Activated naive CD4-positive, alpha-beta T cell treated with anti-CD3 and anti-CD28 coated beads, Interleukin-2, amount 10 ng/mL, durations not matched to agents 5 hours and 36 hours (primary cell): ENCODE results near the gene FOXN4. TPM values are rescaled to one million over a fixed set of nuclear protein-coding genes. Genes with fewer than 3 reads are reported as not detected.

Source experiments
- total RNA-seq, 2 experiments: library from RNA; stranded (reverse); gene quantifications; one replicate each; pipeline ENCODE4 v1.2.3, GENCODE V29; 2021

FOXN4 gene
- not detected for total RNA-seq

GRCh38 chr12:109308534-109309380, at the start of gene FOXN4:
Gene FOXN4, minus strand, starts transcription at chr12:109309284. Its CDS starts 963 bp downstream, at chr12:109308321.

GRCh38 chr12:109347589-109347988, 38.5 kb upstream of the FOXN4 start, which contains the start of gene MYO1H:
Gene MYO1H, plus strand, starts transcription at chr12:109347900. Its CDS starts 61 bp downstream, at chr12:109347961.

Other genes with a start within 250 kb of the FOXN4 start
- gene ALKBH2, start 215.8 kb downstream of the FOXN4 start, total RNA-seq = 10 to 100 TPM; 12.5 to 12.8 TPM
- gene UNG, start 211.7 kb downstream of the FOXN4 start, total RNA-seq = 10 to 100 TPM; 35.3 to 41.3 TPM
- 10 to 100 TPM; 10.8 to 12.1 TPM for gene ACACB, start 192.7 kb downstream of the FOXN4 start, total RNA-seq
- gene MYO1H, start 38.6 kb upstream of the FOXN4 start, total RNA-seq = not detected
- gene KCTD10, start 168.0 kb upstream of the FOXN4 start, total RNA-seq = 10 to 100 TPM; 37.7 to 39.9 TPM
- gene UBE3B, start 168.3 kb upstream of the FOXN4 start, total RNA-seq = 10 to 100 TPM; 32.5 to 37.4 TPM